Activated CD4-positive, alpha-beta memory T cell treated with anti-CD3 and anti-CD28 coated beads, Interleukin-2, amount 10 ng/mL, durations not matched to agents 7 days and 5 days (primary cell): ENCODE results near the gene TMED10. TPM values are rescaled to one million over a fixed set of nuclear protein-coding genes. Genes with fewer than 3 reads are reported as not detected.
"Not testable (repeated sequence)": the region's sequence is repeated elsewhere in the genome, so short reads cannot be mapped to it uniquely, and the experiment has no call there.

Experiments
- CTCF ChIA-PET: fragments of 350-600 bp; sonication (Branson Sonifier 250); formaldehyde crosslinking; loops from one replicate; lab custom pipeline; 2021; ENCODE audit warnings: antibody characterized with exemption, inconsistent platforms; lab: Charles Lee
- POLR2A ChIA-PET: fragments of 350-600 bp; sonication (Branson Sonifier 250); formaldehyde crosslinking; loops from one replicate; lab custom pipeline; 2021; ENCODE audit warnings: antibody characterized with exemption; lab: Charles Lee
- DNase-seq: peaks from one replicate; pipeline ENCODE4 v3.0.0-alpha.2; 2020
- H3K27ac Mint-ChIP-seq: one replicate; pipeline ENCODE4 v1.8.0; 2021; ENCODE audit warnings: mild to moderate bottlenecking, mixed read lengths
- H3K27me3 Mint-ChIP-seq: one replicate; pipeline ENCODE4 v1.8.0; 2021; ENCODE audit warnings: mixed read lengths
- H3K36me3 Mint-ChIP-seq: one replicate; pipeline ENCODE4 v1.8.0; 2021; ENCODE audit warnings: low read depth, mixed read lengths
- H3K4me1 Mint-ChIP-seq: one replicate; pipeline ENCODE4 v1.8.0; 2021; ENCODE audit warnings: mixed read lengths
- H3K4me3 Mint-ChIP-seq: one replicate; pipeline ENCODE4 v1.8.0; 2021; ENCODE audit warnings: mild to moderate bottlenecking, mixed read lengths
- H3K9me3 Mint-ChIP-seq: one replicate; pipeline ENCODE4 v1.8.0; 2021; ENCODE audit warnings: mixed read lengths
- total RNA-seq, 2 experiments: library from RNA; stranded (reverse); gene quantifications; one replicate each; pipeline ENCODE4 v1.2.3, GENCODE V29; 2021

TMED10 gene
- total RNA-seq, 2 experiments from 2014 or later, result 207 to 224 TPM

DNA sequence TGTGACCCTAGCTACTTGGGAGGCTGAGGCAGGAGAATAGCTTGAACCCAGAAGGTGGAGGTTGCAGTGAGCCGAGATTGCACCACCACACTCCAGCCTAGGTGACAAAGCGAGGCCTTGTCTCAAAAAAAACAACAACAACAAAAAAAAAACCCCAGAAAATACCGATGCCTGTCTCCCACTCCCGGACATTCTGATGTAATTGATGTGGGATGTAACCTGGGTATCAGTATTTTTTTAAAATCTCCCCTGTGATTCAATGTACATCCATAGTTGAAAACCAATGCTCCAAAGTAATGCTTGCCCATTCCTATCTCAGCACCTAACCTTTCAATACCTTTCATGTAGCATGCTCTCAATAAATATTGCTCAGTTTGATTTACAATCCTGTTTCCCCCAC lies 11.7 kb upstream of the TMED10 start:
- H3K36me3 Mint-ChIP-seq, result no peaks in the 10 kb centered on the region
- no peak for DNase-seq
- H3K27ac Mint-ChIP-seq, result no peak overlapping the region
- H3K4me1 Mint-ChIP-seq, result no peaks in the 10 kb centered on the region
- no peak overlapping the region for H3K4me3 Mint-ChIP-seq
- H3K9me3 Mint-ChIP-seq, result no peaks in the 10 kb centered on the region
- POLR2A ChIA-PET, result no interaction called here
- peaks cover 16% of the 10 kb centered on the region for H3K27me3 Mint-ChIP-seq
- CTCF ChIA-PET, result interaction anchor here (1.1 kb wide), 1 partner anchor 9 kb away, joined by 3 read pairs; no protein-coding TSS in a partner anchor

DNA sequence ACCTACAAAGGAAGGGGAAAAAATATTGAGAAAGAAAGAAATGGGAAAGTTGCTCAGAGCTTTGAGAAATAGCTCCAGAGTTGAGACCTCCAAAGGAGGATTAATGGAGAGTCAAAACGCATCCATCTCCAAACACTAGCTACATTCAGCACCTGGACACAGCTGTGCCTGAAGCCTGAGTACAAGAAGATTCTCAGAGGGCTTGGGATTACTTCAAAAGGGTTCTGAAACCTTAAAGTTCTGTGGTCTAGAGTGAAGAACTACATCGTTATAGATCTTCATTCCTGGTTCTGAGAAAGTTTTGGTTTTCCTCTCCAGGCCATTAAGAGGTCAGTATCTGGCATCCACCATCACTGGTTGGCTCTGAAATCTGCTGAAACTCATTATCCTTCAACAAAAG lies 10.5 kb upstream of the TMED10 start:
- ChIA-PET POLR2A (no interaction called here), CTCF (interaction anchor here (0.6 to 1.6 kb wide), 2 partner anchors 11 to 12 kb away, joined by 5 read pairs; no protein-coding TSS in a partner anchor)
- Mint-ChIP-seq H3K27ac (no peak overlapping the region), H3K27me3 (peaks cover 16% of the 10 kb centered on the region), H3K36me3 (no peaks in the 10 kb centered on the region), H3K9me3 (no peaks in the 10 kb centered on the region), H3K4me1 (no peaks in the 10 kb centered on the region), H3K4me3 (no peak overlapping the region)
- DNase-seq, result no peak

DNA sequence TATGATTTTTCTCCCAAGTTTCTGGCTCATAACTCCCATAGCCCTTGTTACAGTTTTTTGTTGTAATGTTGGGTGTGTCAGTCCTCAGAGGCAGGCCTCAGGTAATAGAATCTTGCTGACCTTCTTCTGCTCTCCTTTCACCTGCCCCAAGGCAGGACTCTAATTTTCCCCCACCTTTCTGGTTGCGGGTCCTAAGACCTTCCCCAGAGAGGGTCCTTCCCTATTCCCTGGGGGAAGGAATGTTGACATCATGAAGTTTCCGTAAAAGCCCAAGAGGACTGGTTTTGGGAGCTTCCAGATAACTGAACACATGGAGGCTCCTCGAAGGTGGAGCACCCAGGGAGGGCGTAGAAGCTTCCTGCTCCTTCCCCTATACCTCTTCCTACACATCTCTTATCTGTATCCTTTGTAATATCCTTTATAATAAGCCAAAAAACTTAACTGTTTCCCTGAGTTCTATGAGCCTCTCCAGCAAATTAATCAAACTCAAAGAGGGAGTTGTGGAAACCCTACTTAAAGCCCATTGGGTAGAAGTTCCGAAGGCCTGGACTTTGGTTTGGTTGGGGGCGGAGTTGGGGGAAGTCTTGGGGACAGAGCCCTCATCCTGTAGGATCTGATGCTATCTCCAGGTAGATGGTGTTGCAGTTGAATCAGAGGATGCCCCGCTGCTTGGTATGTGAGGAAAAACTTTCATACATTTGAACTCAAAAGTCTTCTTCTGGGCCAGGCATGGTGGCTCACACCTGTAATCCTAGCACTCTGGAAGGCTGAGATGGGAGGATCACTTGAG lies 9.0 kb upstream of the TMED10 start:
- POLR2A ChIA-PET, result no interaction called here
- H3K4me3 Mint-ChIP-seq, result no peak overlapping the region
- no peaks in the 10 kb centered on the region for H3K4me1 Mint-ChIP-seq
- H3K36me3 Mint-ChIP-seq, result no peaks in the 10 kb centered on the region
- CTCF ChIA-PET, result interaction anchor here (0.9 to 1.6 kb wide), 2 partner anchors 10 to 30 kb away, joined by 3 to 5 read pairs; no protein-coding TSS in a partner anchor
- no peak overlapping the region for H3K27ac Mint-ChIP-seq
- DNase-seq, result no peak
- H3K27me3 Mint-ChIP-seq, result peaks cover 16% of the 10 kb centered on the region
- no peaks in the 10 kb centered on the region for H3K9me3 Mint-ChIP-seq

DNA sequence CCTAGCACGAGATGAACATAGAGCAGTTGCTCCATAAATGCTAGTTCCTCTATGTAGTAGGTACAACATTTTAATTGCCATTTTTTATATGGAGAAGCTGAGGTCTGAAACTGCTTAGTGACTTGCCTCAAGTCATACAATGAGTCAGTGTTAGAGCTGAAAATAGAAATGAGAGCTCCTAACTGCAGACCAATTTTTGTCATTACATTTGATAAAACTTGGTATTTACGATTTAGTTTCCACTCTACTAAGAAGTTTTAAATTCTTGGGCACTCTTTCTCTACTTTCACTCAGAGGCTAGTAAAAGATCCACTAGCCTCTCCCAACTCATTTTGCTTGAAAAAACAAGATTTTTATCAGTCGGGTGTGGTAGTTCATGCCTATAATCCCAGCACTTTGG lies 8.1 kb upstream of the TMED10 start:
- Mint-ChIP-seq H3K4me3 (no peak overlapping the region), H3K27me3 (peaks cover 19% of the 10 kb centered on the region), H3K9me3 (no peaks in the 10 kb centered on the region), H3K27ac (no peak overlapping the region), H3K36me3 (no peaks in the 10 kb centered on the region), H3K4me1 (no peaks in the 10 kb centered on the region)
- no peak for DNase-seq
- ChIA-PET CTCF (interaction anchor here (0.7 to 0.9 kb wide), 4 partner anchors 9 to 61 kb away, joined by 3 to 4 read pairs (median 3); no protein-coding TSS in a partner anchor), POLR2A (interaction anchor here (0.9 to 1.2 kb wide), 2 partner anchors 9 to 19 kb away, joined by 3 read pairs; no protein-coding TSS in a partner anchor)

DNA sequence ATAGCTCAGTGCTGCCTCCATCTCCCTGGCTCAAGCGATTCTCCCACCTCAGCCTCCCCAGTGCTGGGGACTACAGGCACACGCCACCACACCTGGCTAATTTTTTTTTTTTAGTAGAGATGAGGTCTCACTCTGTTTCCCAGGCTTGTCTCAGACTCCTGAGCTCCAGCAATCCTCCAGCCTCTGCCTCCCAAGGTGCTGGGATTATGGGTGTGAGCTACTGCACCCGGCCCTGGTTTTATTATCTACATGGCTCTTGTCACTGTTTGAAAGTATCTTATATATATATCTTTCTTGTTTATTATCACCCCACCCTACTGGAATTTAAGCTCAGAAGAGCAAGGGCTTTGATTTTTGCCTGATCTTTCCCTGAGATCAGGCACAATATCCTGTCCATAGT lies 7.6 kb upstream of the TMED10 start:
- H3K36me3 Mint-ChIP-seq, result no peaks in the 10 kb centered on the region
- no peak overlapping the region for H3K27ac Mint-ChIP-seq
- POLR2A ChIA-PET, result interaction anchor here (0.9 to 1.2 kb wide), 3 partner anchors 8 to 56 kb away, joined by 3 read pairs; no protein-coding TSS in a partner anchor
- H3K9me3 Mint-ChIP-seq, result no peaks in the 10 kb centered on the region
- no peaks in the 10 kb centered on the region for H3K4me1 Mint-ChIP-seq
- no peak for DNase-seq
- CTCF ChIA-PET, result interaction anchor here (0.7 to 0.9 kb wide), 5 partner anchors 9 to 108 kb away, joined by 3 to 4 read pairs (median 3); no protein-coding TSS in a partner anchor
- no peak overlapping the region for H3K4me3 Mint-ChIP-seq
- peaks cover 16% of the 10 kb centered on the region for H3K27me3 Mint-ChIP-seq

DNA sequence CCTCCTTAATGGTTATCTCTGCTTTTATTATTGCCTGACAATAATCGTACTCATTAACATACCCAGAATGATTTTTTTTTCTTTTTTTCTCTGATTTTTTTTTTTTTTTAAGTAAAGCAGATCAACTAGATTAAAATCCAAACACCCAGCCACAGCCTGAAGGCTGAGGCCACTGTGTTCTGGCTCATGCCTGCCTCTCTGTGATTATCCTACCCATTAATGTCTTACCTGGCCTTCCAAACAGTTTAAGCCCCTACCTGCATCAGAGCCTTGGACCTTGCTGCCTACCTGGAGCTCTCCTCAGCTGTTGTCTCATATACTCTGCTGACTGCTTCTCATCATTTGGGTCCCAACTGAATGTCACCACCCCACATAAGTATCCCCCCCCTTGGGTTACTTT lies 6.8 kb upstream of the TMED10 start:
- Mint-ChIP-seq H3K36me3 (no peaks in the 10 kb centered on the region), H3K27ac (no peak overlapping the region), H3K27me3 (peaks cover 13% of the 10 kb centered on the region), H3K9me3 (no peaks in the 10 kb centered on the region), H3K4me1 (no peaks in the 10 kb centered on the region), H3K4me3 (no peak overlapping the region)
- CTCF ChIA-PET, result interaction anchor here (0.6 to 2.7 kb wide), 4 partner anchors 19 to 112 kb away, joined by 3 to 7 read pairs (median 4); no protein-coding TSS in a partner anchor
- POLR2A ChIA-PET, result interaction anchor here (0.9 to 1.2 kb wide), 2 partner anchors 20 to 55 kb away, joined by 3 read pairs; no protein-coding TSS in a partner anchor
- no peak for DNase-seq

DNA sequence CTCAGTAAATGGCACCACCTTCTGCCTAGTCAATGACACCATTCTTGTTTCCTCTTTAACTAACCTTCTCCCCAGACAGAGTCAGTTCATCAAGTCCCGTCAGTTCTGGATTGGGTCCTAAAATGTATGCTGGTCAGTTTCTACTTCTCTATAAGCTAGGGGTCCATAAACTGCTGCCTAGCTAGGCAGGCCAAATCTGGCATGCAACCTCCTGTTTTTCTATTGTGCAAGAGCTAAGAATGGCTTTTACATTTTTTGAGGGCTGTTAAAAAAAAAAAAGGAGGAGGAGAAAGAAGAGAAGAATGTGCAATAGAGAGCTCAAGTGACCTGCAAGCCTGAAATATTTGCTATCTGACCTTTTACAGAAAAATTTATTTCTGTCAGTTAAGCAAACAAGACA lies 6.4 kb upstream of the TMED10 start:
- no peaks in the 10 kb centered on the region for H3K36me3 Mint-ChIP-seq
- H3K9me3 Mint-ChIP-seq, result no peaks in the 10 kb centered on the region
- peaks cover 2% of the 10 kb centered on the region for H3K4me1 Mint-ChIP-seq
- peaks cover 12% of the 10 kb centered on the region for H3K27me3 Mint-ChIP-seq
- ChIA-PET CTCF (interaction anchor here (0.6 to 2.7 kb wide), 3 partner anchors 19 to 113 kb away, joined by 3 to 7 read pairs (median 4); no protein-coding TSS in a partner anchor), POLR2A (no interaction called here)
- no peak for DNase-seq
- no peak overlapping the region for H3K4me3 Mint-ChIP-seq
- H3K27ac Mint-ChIP-seq, result no peak overlapping the region

DNA sequence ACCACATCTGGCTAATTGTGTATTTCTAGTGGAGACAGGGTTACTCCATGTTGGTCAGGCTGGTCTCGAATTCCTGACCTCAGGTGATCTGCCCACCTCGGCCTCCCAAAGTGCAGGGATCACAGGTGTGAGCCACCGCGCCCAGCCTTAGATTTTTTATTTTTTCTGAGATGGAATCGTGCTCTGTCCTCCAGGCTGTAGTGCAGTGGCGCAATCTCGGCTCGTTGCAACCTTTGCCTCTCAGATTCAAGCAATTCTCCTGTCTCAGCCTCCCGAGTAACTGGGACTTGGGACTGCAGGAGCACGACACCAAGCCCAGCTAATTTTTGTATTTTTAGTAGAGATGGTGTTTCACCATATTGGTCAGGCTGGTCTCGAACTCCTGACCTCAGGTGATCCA lies 5.8 kb upstream of the TMED10 start:
- H3K4me1 Mint-ChIP-seq, H3K4me3 Mint-ChIP-seq, H3K27ac Mint-ChIP-seq, H3K36me3 Mint-ChIP-seq, H3K9me3 Mint-ChIP-seq, POLR2A ChIA-PET, DNase-seq: not testable (repeated sequence)
- peaks cover 12% of the 10 kb centered on the region for H3K27me3 Mint-ChIP-seq
- CTCF ChIA-PET, result interaction anchor here (2.7 kb wide), 1 partner anchor 51 kb away, joined by 7 read pairs; no protein-coding TSS in a partner anchor

DNA sequence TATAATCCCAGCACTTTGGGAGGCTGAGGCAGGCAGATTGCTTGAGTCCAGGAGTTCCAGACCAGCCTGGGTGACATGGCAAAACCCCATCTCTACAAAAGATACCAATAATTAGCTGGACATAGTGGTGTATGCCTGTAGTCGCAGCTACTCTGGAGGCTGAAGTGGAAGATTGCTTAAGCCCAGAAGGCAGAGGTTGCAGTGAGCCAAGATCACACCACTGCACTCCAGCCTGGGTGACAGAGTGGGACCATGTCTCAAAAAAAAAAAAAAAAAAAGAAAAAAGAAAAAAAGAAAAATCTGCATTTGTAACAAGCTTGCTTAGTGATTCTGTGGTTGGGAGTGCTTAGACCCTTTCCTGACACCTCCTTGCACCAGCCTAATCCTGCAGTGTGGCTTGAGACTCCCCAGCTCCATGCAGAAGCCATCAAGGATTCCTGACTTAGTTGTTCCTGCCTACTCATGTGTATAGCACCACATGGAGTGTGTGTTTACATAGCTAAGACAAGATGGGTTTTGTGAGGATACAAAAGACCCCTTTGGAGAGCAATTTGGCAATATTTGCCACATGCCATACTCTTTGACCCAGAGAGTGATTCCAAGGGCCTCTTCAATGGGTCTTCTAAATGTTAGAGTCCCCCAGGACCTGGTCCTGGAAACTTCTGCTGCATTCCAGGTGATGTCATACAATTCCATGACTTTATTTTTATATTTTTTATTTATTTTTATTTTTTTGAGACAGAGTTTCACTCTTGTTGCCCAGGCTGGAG lies 5.1 kb upstream of the TMED10 start:
- no peak overlapping the region for H3K4me3 Mint-ChIP-seq
- no peak for DNase-seq
- peaks cover 9% of the 10 kb centered on the region for H3K4me1 Mint-ChIP-seq
- ChIA-PET CTCF (interaction anchor here (0.6 to 2.7 kb wide), 4 partner anchors 42 to 1458 kb away, joined by 3 to 7 read pairs (median 3); no protein-coding TSS in a partner anchor), POLR2A (no interaction called here)
- no peaks in the 10 kb centered on the region for H3K36me3 Mint-ChIP-seq
- H3K9me3 Mint-ChIP-seq, result no peaks in the 10 kb centered on the region
- H3K27me3 Mint-ChIP-seq, result peaks cover 8% of the 10 kb centered on the region
- H3K27ac Mint-ChIP-seq, result no peak overlapping the region

DNA sequence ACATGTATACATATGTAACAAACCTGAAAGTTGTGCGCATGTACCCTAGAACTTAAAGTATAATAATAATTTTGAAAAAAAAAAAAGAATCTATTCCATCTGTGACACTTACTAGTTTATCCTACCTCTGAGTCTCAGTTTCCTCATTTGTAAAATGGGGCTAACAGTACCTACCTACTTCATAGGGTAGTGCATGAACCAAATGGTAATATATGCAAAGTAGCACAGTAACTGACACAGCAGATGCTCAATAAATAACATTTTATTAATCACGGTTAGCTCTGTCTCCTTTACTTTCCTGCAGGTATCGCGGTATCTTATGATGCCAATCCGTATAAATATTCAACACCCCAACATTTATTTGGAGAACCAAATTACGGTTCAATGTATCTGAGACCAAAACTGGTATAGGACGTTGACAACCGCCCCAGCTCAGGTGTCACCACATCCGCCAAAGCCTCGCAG lies 703 bp downstream of the TMED10 start:
- Mint-ChIP-seq H3K36me3 (peaks cover 21% of the 10 kb centered on the region), H3K4me1 (peaks cover 40% of the 10 kb centered on the region), H3K9me3 (no peaks in the 10 kb centered on the region), H3K27ac (peak overlapping the region; percentile 85), H3K4me3 (peak overlapping the region; percentile 81), H3K27me3 (peaks cover 5% of the 10 kb centered on the region)
- POLR2A ChIA-PET, result interaction anchor here (0.7 to 2.6 kb wide), 13 partner anchors 9 to 295 kb away, joined by 3 to 17 read pairs (median 6); partner anchors contain the start of gene NEK9
- DNase-seq, result no peak
- CTCF ChIA-PET, result interaction anchor here (0.6 to 1.3 kb wide), 7 partner anchors 9 to 413 kb away, joined by 3 to 5 read pairs (median 3); partner anchors contain the start of gene NEK9

DNA sequence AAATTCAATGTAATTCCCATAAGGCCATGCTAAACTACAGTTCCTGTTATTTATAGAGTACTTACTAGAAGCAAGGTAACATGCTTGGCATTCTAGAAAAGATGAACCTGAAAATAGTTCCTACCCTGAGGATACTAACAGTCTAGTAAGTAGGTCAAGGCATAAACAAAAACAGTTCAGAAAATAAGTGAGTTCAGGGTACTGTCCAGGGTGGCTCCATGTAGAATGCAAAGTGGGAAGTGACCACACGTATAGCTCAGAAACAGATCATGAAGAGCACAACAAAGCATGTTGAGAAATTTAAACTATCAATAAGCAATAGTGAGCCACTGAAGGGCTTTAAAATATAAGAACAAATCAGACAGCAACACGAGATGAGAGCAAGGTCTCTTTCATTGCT lies 2.3 kb downstream of the TMED10 start:
- peaks cover 47% of the 10 kb centered on the region for H3K4me1 Mint-ChIP-seq
- CTCF ChIA-PET, result interaction anchor here (1.0 to 1.3 kb wide), 2 partner anchors 13 to 19 kb away, joined by 3 read pairs; no protein-coding TSS in a partner anchor
- H3K27me3 Mint-ChIP-seq, result peaks cover 2% of the 10 kb centered on the region

DNA sequence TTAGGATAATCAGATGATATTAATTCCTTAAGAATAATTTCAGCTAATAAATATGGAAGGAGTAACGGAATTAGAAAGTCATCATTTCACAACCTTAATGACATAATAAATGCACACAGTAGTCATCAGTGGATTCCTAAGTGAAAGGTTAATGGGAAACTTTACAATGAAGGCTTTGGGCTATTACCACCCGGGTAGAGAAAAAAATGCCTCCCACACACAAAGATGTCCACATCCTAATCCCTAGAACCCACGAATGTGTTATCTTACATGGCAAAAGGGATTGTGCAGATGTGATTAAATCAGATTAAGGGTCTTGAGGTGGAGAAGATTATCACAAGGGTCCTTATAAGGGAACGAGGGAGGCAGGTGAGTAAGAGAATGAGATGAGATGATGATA lies 5.6 kb downstream of the TMED10 start:
- Mint-ChIP-seq H3K27me3 (no peaks in the 10 kb centered on the region), H3K27ac (no peak overlapping the region), H3K4me1 (peaks cover 47% of the 10 kb centered on the region), H3K4me3 (no peak overlapping the region), H3K36me3 (peaks cover 28% of the 10 kb centered on the region), H3K9me3 (no peaks in the 10 kb centered on the region)
- no peak for DNase-seq
- POLR2A ChIA-PET, result no interaction called here
- CTCF ChIA-PET, result no interaction called here

More for the DNA sequence above, 2.3 kb downstream of the TMED10 start:
- Mint-ChIP-seq H3K4me3 (peak overlapping the region; percentile 46), H3K9me3 (no peaks in the 10 kb centered on the region), H3K36me3 (peaks cover 21% of the 10 kb centered on the region), H3K27ac (peak overlapping the region; percentile 33)
- POLR2A ChIA-PET, result no interaction called here
- no peak for DNase-seq
